Measurements from ENCODE around the gene VWA3A. TPM values are rescaled to one million over a fixed set of nuclear protein-coding genes. Genes with fewer than 3 reads are reported as not detected.
"Not testable (repeated sequence)": the region's sequence is repeated elsewhere in the genome, so short reads cannot be mapped to it uniquely, and the experiment has no call there.

Gene VWA3A
- total and polyA plus RNA-seq, 2 donors = 0.05 to 0.11 TPM

DNA sequence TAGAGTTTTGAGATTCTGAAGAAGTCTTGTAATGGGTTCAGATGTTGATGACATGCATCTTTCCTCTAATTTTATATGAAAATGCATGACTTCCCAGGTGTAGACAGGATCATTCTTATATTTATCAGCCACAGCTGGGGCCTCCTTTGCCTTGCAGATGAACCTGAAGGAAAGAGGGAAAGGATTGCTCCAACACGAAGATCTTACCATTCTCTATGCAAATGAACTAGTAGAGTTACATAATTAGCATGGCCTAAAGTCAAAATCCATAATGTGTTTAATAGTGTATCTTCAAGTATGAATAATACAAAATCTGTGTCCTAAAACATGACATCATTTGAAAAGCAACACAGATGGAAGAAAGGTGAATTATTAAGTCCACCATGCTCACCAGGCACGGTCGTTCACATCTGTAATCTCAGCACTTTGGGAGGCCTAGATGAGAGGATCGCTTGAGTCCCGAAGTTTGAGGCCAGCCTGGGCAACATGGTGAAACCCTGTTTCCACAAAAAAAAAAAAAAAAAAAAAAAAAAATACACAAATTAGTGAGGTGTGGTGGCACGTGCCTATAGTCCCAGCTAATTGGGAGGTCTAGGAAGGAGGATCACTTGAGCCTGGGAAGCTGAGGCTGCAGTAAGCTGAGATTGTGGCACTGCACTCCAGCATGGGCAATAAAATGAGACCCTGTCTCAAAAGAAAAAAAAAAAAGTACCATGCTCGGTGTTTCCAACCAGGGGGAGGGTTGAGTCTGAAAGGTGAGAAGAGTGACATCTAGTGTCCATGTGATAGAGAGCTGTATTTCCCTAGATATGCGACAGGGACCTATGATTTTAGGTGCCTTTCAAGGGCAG is 6.3 kb downstream of the VWA3A start:
- WGBS = 50% methylated on average over 8 of the region's 8 CpGs
- no peaks in the 10 kb centered on the region for H3K36me3 ChIP-seq (ENCODE audit: insufficient read depth)
- H3K27ac ChIP-seq (ENCODE audit: low read depth) = no peak overlapping the region
- no peak overlapping the region for H3K4me3 ChIP-seq (ENCODE audit: low read depth, low read length)
- no peaks in the 10 kb centered on the region for H3K4me1 ChIP-seq (ENCODE audit: insufficient read depth)
- DNase-seq (ENCODE audit: extremely low spot score) = no peak

- H3K4me1 ChIP-seq (ENCODE audit: insufficient read depth) = no peaks in the 10 kb centered on the region
- no peak overlapping the region for H3K27ac ChIP-seq (ENCODE audit: low read depth)
- no peak overlapping the region for H3K4me3 ChIP-seq (ENCODE audit: low read depth, low read length)
- DNase-seq (ENCODE audit: extremely low spot score) = no peak
- WGBS = 77% methylated on average over 9 of the region's 9 CpGs
- no peaks in the 10 kb centered on the region for H3K36me3 ChIP-seq (ENCODE audit: insufficient read depth)
Measured at GRCh38 chr16:22099256-22099975, 7.1 kb downstream of the VWA3A start.

- H3K27ac ChIP-seq (ENCODE audit: low read depth) = no peak overlapping the region
- no peaks in the 10 kb centered on the region for H3K36me3 ChIP-seq (ENCODE audit: insufficient read depth)
- no peak overlapping the region for H3K4me3 ChIP-seq (ENCODE audit: low read depth, low read length)
- no peaks in the 10 kb centered on the region for H3K4me1 ChIP-seq (ENCODE audit: insufficient read depth)
- no peak for DNase-seq (ENCODE audit: extremely low spot score)
- WGBS = 90% methylated on average over 1 of the region's 1 CpG
Measured at GRCh38 chr16:22103441-22103840, 11.1 kb downstream of the VWA3A start.

DNA sequence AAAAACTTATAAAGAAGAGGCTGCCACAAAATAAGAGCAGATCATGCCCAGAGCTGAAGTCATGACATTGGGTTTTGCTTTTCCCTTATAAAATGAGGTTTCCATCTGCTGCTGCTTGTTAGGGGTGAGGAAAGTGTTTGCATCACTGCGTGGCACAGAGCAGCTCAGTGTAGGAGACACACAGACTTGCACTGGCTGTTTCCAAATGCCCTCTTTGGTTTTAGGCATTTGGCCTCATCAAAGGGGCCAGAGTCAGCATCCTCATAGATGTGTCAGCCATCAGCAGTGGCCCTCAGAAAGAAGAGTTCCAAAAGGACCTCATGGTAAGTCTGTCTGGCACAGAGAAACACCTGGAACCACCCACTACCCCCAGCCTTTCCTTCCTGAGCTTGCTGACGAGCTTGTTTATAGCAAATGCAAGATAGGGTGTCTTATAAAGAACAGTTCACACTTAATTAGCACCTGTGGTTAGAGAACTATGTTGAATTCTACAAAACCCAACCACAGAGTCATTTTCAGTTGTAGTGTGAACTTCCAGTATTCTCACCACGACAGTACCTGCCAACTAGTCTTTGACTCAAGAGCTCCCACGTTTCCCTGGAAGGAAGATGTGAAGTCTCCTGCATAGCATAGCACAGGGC is 17.0 kb downstream of the VWA3A start:
- Histone ChIP-seq H3K27ac (ENCODE audit: low read depth) (no peak overlapping the region), H3K36me3 (ENCODE audit: insufficient read depth) (no peaks in the 10 kb centered on the region), H3K4me3 (ENCODE audit: low read depth, low read length) (no peak overlapping the region), H3K4me1 (ENCODE audit: insufficient read depth) (no peaks in the 10 kb centered on the region)
- no peak for DNase-seq (ENCODE audit: extremely low spot score)
- 55% methylated on average over 4 of the region's 4 CpGs for WGBS

GRCh38 chr16:22111629-22112028 is 19.3 kb downstream of the VWA3A start:
- H3K4me1 ChIP-seq (ENCODE audit: insufficient read depth); H3K36me3 ChIP-seq (ENCODE audit: insufficient read depth); DNase-seq (ENCODE audit: extremely low spot score); H3K27ac ChIP-seq (ENCODE audit: low read depth); H3K4me3 ChIP-seq (ENCODE audit: low read depth, low read length): not testable (repeated sequence)
- WGBS = 76% methylated on average over 5 of the region's 5 CpGs

- no peak for DNase-seq (ENCODE audit: extremely low spot score)
- Histone ChIP-seq H3K27ac (ENCODE audit: low read depth) (no peak overlapping the region), H3K36me3 (ENCODE audit: insufficient read depth) (no peaks in the 10 kb centered on the region), H3K4me1 (ENCODE audit: insufficient read depth) (no peaks in the 10 kb centered on the region), H3K4me3 (ENCODE audit: low read depth, low read length) (no peak overlapping the region)
- 71% methylated on average over 2 of the region's 2 CpGs for WGBS
Measured at GRCh38 chr16:22116095-22116700, 23.9 kb downstream of the VWA3A start.

GRCh38 chr16:22117609-22118008 is 25.3 kb downstream of the VWA3A start:
- WGBS = 81% methylated on average over 2 of the region's 2 CpGs
- Histone ChIP-seq H3K4me3 (ENCODE audit: low read depth, low read length) (no peak overlapping the region), H3K36me3 (ENCODE audit: insufficient read depth) (no peaks in the 10 kb centered on the region), H3K27ac (ENCODE audit: low read depth) (no peak overlapping the region), H3K4me1 (ENCODE audit: insufficient read depth) (no peaks in the 10 kb centered on the region)
- no peak for DNase-seq (ENCODE audit: extremely low spot score)

- WGBS = 81% methylated on average over 3 of the region's 3 CpGs
- Histone ChIP-seq H3K4me3 (ENCODE audit: low read depth, low read length) (no peak overlapping the region), H3K36me3 (ENCODE audit: insufficient read depth) (no peaks in the 10 kb centered on the region), H3K27ac (ENCODE audit: low read depth) (no peak overlapping the region), H3K4me1 (ENCODE audit: insufficient read depth) (no peaks in the 10 kb centered on the region)
- no peak for DNase-seq (ENCODE audit: extremely low spot score)
Measured at GRCh38 chr16:22120440-22120839, 28.1 kb downstream of the VWA3A start.

- H3K27ac ChIP-seq (ENCODE audit: low read depth) = no peak overlapping the region
- no peak for DNase-seq (ENCODE audit: extremely low spot score)
- no peaks in the 10 kb centered on the region for H3K4me1 ChIP-seq (ENCODE audit: insufficient read depth)
- no peaks in the 10 kb centered on the region for H3K36me3 ChIP-seq (ENCODE audit: insufficient read depth)
- H3K4me3 ChIP-seq (ENCODE audit: low read depth, low read length) = no peak overlapping the region
Measured at GRCh38 chr16:22122239-22122638, 29.9 kb downstream of the VWA3A start.

DNA sequence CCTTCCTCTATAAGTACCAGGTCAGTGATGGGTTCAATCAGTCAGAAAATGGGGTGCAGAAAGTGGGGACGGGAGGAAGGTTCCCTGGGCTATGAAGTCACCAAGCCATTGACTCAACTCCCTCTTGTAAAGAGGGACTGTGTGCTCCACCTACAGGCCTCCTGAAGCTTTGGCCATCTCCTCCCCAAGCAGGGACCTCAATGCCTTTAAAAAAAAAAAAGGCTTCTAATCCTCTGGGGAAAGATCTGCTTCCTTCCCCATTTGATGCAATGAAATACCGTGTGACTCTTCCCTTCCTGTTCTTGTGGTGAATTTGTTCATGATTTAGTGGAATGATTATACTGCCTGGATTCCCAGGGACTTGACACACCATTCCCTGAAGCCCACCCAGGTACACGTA is 30.8 kb downstream of the VWA3A start:
- WGBS = 52% methylated on average over 3 of the region's 3 CpGs
- Histone ChIP-seq H3K4me3 (ENCODE audit: low read depth, low read length) (no peak overlapping the region), H3K4me1 (ENCODE audit: insufficient read depth) (no peaks in the 10 kb centered on the region), H3K36me3 (ENCODE audit: insufficient read depth) (no peaks in the 10 kb centered on the region), H3K27ac (ENCODE audit: low read depth) (no peak overlapping the region)
- DNase-seq (ENCODE audit: extremely low spot score) = no peak

- DNase-seq (ENCODE audit: extremely low spot score) = no peak
- Histone ChIP-seq H3K36me3 (ENCODE audit: insufficient read depth) (no peaks in the 10 kb centered on the region), H3K4me1 (ENCODE audit: insufficient read depth) (no peaks in the 10 kb centered on the region), H3K4me3 (ENCODE audit: low read depth, low read length) (no peak overlapping the region), H3K27ac (ENCODE audit: low read depth) (no peak overlapping the region)
- WGBS = 95% methylated on average over 7 of the region's 7 CpGs
Measured at GRCh38 chr16:22123759-22124490, 31.6 kb downstream of the VWA3A start.

DNA sequence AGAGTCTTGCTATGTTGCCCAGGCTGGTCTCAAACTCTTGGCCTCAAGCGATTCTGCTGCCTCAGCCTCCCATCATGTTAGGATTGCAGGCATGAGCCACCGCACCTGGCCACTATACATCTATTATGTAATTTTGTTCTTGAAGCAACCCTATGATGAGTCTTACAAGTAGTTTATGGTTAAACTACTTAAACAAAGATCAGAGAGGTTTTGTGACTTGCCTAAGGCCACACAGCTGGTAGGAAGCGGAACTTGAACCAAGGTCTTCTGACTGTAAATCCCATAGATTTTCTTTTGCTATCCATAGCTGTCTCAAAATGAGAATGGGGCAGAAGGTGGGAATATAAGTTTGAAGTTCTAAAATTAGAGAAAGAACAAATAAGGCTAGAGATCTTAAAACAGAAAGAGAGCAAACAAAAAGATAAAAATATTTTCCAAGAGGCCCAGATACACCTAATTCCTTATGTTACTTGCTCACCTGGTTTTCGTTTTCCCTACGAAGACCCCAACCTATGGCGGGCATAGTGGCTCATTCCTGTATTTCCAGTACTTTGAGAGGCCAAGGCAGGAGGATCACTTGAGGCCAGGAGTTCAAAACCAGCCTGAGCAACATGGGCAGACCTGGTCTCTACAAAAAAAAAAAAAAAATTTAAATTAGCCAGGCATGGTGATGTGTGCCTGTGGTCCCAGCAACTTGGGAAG is 32.4 kb downstream of the VWA3A start:
- DNase-seq (ENCODE audit: extremely low spot score) = no peak
- 97% methylated on average over 6 of the region's 6 CpGs for WGBS
- Histone ChIP-seq H3K4me3 (ENCODE audit: low read depth, low read length) (no peak overlapping the region), H3K4me1 (ENCODE audit: insufficient read depth) (no peaks in the 10 kb centered on the region), H3K36me3 (ENCODE audit: insufficient read depth) (no peaks in the 10 kb centered on the region), H3K27ac (ENCODE audit: low read depth) (no peak overlapping the region)
